Nephron progenitor cell (in vitro differentiated cells): ENCODE measurements around the gene TSPAN8.

Experiments used
- DNase-seq: peaks from one replicate; pipeline ENCODE4 v3.0.0; 2021
- H3K27ac Mint-ChIP-seq: 2 replicates; pipeline ENCODE4 v1.8.0; 2021; ENCODE audit warnings: mild to moderate bottlenecking, moderate library complexity, mixed read lengths
- H3K27me3 Mint-ChIP-seq: 2 replicates; pipeline ENCODE4 v1.8.0; 2021; ENCODE audit warnings: mild to moderate bottlenecking, low read depth, mixed read lengths; ENCODE audit not compliant: poor library complexity
- H3K36me3 Mint-ChIP-seq: 2 replicates; pipeline ENCODE4 v1.8.0; 2021; ENCODE audit warnings: low read depth, mixed read lengths
- H3K4me1 Mint-ChIP-seq: 2 replicates; pipeline ENCODE4 v1.8.0; 2021; ENCODE audit warnings: mixed read lengths
- H3K4me3 Mint-ChIP-seq: 2 replicates; pipeline ENCODE4 v1.8.0; 2021; ENCODE audit warnings: mild to moderate bottlenecking, moderate library complexity, mixed read lengths
- H3K9me3 Mint-ChIP-seq: 2 replicates; pipeline ENCODE4 v1.8.0; 2021; ENCODE audit warnings: mild to moderate bottlenecking, moderate library complexity, mixed read lengths
- TF ChIP-seq, protein P1 (sequence below): fragments of 200-600 bp; sonication (generic); IDR thresholded peaks from 2 replicates; pipeline ENCODE4 v1.5.0; 2021; ENCODE audit warnings: antibody characterized with exemption

Gene TSPAN8

DNA sequence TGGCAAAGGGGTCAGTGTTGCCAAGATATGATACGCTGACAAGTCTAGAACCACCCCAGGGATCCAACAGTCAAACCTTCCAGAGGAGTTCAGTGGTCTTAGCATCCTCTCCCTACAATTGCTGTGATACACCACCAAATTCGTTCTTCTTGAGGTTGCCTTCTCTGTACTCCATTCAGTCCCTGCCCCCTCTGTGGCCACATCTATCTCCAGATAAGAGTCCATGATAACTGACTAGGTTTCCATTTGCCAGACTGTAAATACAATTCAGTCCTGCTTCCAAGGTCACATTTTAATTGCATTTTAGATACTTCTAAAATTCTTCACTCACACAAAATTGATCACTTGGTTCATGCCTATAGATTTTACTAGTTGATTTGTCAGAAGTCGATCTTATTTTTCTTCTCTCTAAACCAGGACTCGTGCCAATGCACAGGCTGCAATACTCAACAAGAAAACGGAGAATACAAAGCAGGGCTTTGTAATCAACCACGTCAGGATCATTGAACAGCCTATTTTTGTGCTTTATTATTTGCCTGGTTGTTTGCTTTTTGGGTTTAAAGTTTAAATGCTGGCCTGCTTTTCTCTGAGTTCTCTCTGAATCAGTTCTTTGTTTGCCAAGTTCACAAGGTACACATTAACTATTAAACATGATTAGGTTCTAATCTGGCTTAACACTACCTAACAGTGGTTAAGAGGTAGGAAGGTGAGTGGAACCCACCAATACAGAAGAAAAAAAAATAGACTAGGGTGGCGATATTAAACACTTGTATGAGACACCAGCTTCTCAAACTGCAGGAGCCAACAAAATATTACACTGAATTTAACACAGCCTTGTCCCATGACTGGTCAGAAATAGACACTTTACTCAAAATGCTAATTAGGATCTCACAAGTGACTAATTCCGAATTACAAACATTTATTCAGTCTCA is 5.3 kb upstream of the TSPAN8 start:
- no peak overlapping the region for H3K27ac Mint-ChIP-seq
- no peak for DNase-seq
- H3K4me3 Mint-ChIP-seq, result no peak overlapping the region
- TF ChIP-seq, protein P1, sequence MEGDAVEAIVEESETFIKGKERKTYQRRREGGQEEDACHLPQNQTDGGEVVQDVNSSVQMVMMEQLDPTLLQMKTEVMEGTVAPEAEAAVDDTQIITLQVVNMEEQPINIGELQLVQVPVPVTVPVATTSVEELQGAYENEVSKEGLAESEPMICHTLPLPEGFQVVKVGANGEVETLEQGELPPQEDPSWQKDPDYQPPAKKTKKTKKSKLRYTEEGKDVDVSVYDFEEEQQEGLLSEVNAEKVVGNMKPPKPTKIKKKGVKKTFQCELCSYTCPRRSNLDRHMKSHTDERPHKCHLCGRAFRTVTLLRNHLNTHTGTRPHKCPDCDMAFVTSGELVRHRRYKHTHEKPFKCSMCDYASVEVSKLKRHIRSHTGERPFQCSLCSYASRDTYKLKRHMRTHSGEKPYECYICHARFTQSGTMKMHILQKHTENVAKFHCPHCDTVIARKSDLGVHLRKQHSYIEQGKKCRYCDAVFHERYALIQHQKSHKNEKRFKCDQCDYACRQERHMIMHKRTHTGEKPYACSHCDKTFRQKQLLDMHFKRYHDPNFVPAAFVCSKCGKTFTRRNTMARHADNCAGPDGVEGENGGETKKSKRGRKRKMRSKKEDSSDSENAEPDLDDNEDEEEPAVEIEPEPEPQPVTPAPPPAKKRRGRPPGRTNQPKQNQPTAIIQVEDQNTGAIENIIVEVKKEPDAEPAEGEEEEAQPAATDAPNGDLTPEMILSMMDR, result no peak
- H3K36me3 Mint-ChIP-seq, result no peaks in the 10 kb centered on the region
- H3K27me3 Mint-ChIP-seq, result peaks cover 3% of the 10 kb centered on the region
- H3K9me3 Mint-ChIP-seq, result peaks cover 12% of the 10 kb centered on the region
- H3K4me1 Mint-ChIP-seq, result peaks cover 19% of the 10 kb centered on the region

DNA sequence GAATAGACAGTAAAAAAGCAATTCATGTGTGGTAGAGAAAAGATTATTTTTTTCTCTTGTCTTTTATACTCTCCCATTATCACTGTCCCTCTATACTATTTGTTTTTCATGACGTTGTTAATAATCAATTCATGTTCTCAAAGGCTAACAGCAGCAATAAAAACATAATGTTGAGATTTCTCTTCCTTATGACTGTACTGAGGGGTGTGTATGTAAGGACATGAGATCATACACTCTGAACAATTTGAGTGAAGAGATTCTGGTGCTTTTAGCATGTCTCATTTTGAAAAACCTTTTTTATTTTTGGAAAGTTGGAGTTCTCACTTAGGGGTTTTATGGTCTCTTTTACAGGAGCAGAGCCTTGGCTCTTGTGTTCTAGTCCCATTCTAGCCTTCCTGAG is 3.8 kb upstream of the TSPAN8 start:
- peaks cover 3% of the 10 kb centered on the region for H3K27me3 Mint-ChIP-seq

DNA sequence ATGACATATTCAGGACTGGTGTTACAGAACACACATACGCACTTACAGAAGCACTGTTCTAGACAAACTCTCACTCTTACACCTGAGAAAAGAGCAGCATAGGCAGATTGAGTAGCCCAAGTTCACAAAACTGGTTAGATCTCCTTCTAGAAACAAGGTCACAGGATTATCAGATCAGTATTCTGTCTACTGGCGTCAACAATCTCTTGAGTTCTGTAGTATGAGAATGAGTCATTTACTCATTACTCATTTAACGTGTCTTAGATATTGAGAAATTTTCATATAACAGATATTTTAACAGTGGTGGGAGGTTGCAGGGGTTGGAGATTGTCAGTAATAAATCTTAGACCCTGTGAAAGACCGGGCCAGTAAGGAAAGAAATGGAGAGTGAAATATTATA is 2.8 kb upstream of the TSPAN8 start:
- Mint-ChIP-seq H3K9me3 (peaks cover 3% of the 10 kb centered on the region), H3K4me3 (no peak overlapping the region), H3K36me3 (no peaks in the 10 kb centered on the region), H3K27me3 (peaks cover 3% of the 10 kb centered on the region), H3K27ac (no peak overlapping the region), H3K4me1 (peaks cover 27% of the 10 kb centered on the region)
- no peak for DNase-seq
- TF ChIP-seq, protein P1, result no peak

More for the DNA sequence above, 3.8 kb upstream of the TSPAN8 start:
- Mint-ChIP-seq H3K36me3 (no peaks in the 10 kb centered on the region), H3K27ac (no peak overlapping the region), H3K4me1 (peaks cover 27% of the 10 kb centered on the region), H3K9me3 (peaks cover 5% of the 10 kb centered on the region), H3K4me3 (no peak overlapping the region)
- no peak for DNase-seq
- TF ChIP-seq, protein P1, result no peak

DNA sequence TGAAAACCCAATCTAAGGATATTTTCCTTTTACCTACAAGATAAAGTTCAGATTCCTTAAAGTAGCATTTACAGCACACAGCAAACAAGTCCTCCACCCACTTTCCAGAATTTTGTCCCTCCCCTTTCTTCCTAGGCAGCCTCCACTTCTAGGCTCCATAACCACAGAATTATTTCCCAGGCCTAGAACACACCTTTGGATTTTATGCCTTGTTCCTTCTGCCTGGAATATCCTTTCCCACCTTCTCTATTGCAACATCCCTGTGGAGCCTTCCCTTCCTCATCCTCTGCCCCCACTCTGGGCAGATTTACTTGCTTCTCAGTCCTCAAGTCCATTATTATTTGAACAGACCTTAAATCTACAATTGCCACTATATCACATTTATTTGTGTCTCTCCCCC is 2.1 kb upstream of the TSPAN8 start:
- peak overlapping the region; percentile 16 for H3K27ac Mint-ChIP-seq
- H3K4me3 Mint-ChIP-seq, result no peak overlapping the region
- no peak for DNase-seq
- peaks cover 27% of the 10 kb centered on the region for H3K4me1 Mint-ChIP-seq
- no peaks in the 10 kb centered on the region for H3K36me3 Mint-ChIP-seq
- TF ChIP-seq, protein P1, result no peak
- H3K27me3 Mint-ChIP-seq, result peaks cover under 1% of the 10 kb centered on the region
- no peaks in the 10 kb centered on the region for H3K9me3 Mint-ChIP-seq

DNA sequence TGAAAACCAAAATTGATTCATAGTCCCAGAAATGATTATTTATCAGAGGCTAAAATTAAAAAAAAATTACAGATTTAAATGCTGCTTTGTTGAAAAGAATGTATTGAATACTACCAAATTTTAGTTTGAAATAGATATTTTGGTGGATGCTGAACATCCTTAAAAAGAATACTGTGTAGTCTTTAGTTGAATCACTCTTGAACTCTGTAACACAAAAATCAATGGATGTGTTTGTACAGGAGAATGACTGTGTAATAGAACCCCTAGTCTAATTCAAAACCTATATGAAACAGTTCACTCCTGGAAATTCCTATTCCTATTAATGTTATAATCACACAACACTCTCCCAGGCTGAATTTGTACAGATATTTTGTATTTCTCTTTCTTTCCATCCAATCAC is 1.5 kb upstream of the TSPAN8 start:
- Mint-ChIP-seq H3K4me1 (peaks cover 27% of the 10 kb centered on the region), H3K4me3 (no peak overlapping the region)

More for the DNA sequence above, 1.5 kb upstream of the TSPAN8 start:
- H3K9me3 Mint-ChIP-seq, result no peaks in the 10 kb centered on the region
- peak overlapping the region; percentile 2 for H3K27ac Mint-ChIP-seq
- H3K27me3 Mint-ChIP-seq, result no peaks in the 10 kb centered on the region
- no peak for DNase-seq
- TF ChIP-seq, protein P1, result no peak
- no peaks in the 10 kb centered on the region for H3K36me3 Mint-ChIP-seq
